H1 (cell line): ENCODE measurements around the gene ACAP2. TPM values are rescaled to one million over a fixed set of nuclear protein-coding genes. Genes with fewer than 3 reads are reported as not detected.
A peak's percentile ranks its signal among the peaks of the same experiment; 100 is the strongest.

ENCODE experiments used
- ASH2L ChIP-seq: fragments of 200-600, 300-600 bp; sonication (generic); IDR thresholded peaks from one replicate; pipeline ENCODE4 v1.7.1; 2017; ENCODE audit warnings: low read length
- BRCA1 ChIP-seq: IDR thresholded peaks from 2 replicates; pipeline ENCODE4 v1.6.1; 2012; ENCODE audit warnings: low read depth, low read length, improper control_type of control experiment
- CBX8 ChIP-seq: fragments of 300-800, 300-1000 bp; sonication (generic); IDR thresholded peaks from 2 replicates; pipeline ENCODE4 v1.7.1; 2016; ENCODE audit warnings: low read depth, low read length, borderline replicate concordance
- CREB1 ChIP-seq: IDR thresholded peaks from 2 replicates; pipeline ENCODE4 v1.6.1; 2012; ENCODE audit warnings: inconsistent platforms
- EZH2 ChIP-seq: fragments of 200-600 bp; sonication (generic); IDR thresholded peaks from 2 replicates; pipeline ENCODE4 v1.7.1; 2012; ENCODE audit warnings: low read depth, mild to moderate bottlenecking, moderate library complexity, low read length, inconsistent platforms; ENCODE audit not compliant: severe bottlenecking
- GABPA ChIP-seq: IDR thresholded peaks from 2 replicates; pipeline ENCODE4 v1.6.1; 2011; ENCODE audit warnings: mild to moderate bottlenecking, low read length, moderate library complexity, borderline replicate concordance; ENCODE audit not compliant: insufficient read depth
- GTF2F1 ChIP-seq: IDR thresholded peaks from 2 replicates; pipeline ENCODE4 v1.6.1; 2012; ENCODE audit warnings: low read depth, low read length, improper control_type of control experiment, borderline replicate concordance
- HDAC2 ChIP-seq, 2 experiments: fragments of 300-600 bp in 1 of 2; sonication (generic) in 1 of 2; IDR thresholded peaks; 2 replicates each; pipeline ENCODE4 v1.6.1; 2011 to 2012; ENCODE audit warnings: low read depth in 2 of 2, low read length in 2 of 2, mild to moderate bottlenecking in 2 of 2, moderate library complexity in 2 of 2, borderline replicate concordance in 1 of 2, inconsistent platforms in 1 of 2
- KDM5A ChIP-seq: fragments of 200-600 bp; IDR thresholded peaks from 2 replicates; pipeline ENCODE4 v1.7.1; 2012; ENCODE audit warnings: mild to moderate bottlenecking, low read length, inconsistent platforms, mixed read lengths
- NRF1 ChIP-seq: IDR thresholded peaks from 2 replicates; pipeline ENCODE4 v1.6.1; 2011; ENCODE audit warnings: mild to moderate bottlenecking, low read depth, low read length, improper control_type of control experiment
- PHF8 ChIP-seq: fragments of 200-600 bp; sonication (generic); conservative IDR thresholded peaks from 2 replicates; pipeline ENCODE4 v1.7.1; 2012; ENCODE audit warnings: low read depth, mild to moderate bottlenecking, inconsistent platforms, low read length, moderate library complexity
- POLR2AphosphoS5 ChIP-seq: IDR thresholded peaks from 2 replicates; pipeline ENCODE4 v1.6.1; 2011; ENCODE audit warnings: low read depth, low read length
- RAD21 ChIP-seq, 2 experiments: IDR thresholded peaks in 1 of 2; conservative IDR thresholded peaks in 1 of 2; 2 replicates each; pipeline ENCODE4 v1.6.1; 2011; ENCODE audit warnings: low read depth in 2 of 2, low read length in 2 of 2, improper control_type of control experiment in 1 of 2, inconsistent platforms in 1 of 2, mild to moderate bottlenecking in 1 of 2, moderate library complexity in 1 of 2
- RNF2 ChIP-seq: fragments of 200-900, 300-1000 bp; sonication (generic); IDR thresholded peaks from 2 replicates; pipeline ENCODE4 v1.7.1; 2016; ENCODE audit warnings: borderline replicate concordance, low read depth, mild to moderate bottlenecking, antibody characterized with exemption, low read length; ENCODE audit not compliant: poor library complexity, severe bottlenecking; ENCODE audit errors: missing control alignments
- SP1 ChIP-seq: IDR thresholded peaks from 2 replicates; pipeline ENCODE4 v1.6.1; 2011; ENCODE audit warnings: low read depth, low read length
- SP4 ChIP-seq: IDR thresholded peaks from 2 replicates; pipeline ENCODE4 v1.6.1; 2012; ENCODE audit warnings: low read length, inconsistent platforms
- SRF ChIP-seq: IDR thresholded peaks from 2 replicates; pipeline ENCODE4 v1.6.1; 2011; ENCODE audit warnings: mild to moderate bottlenecking, low read depth, low read length, moderate library complexity
- TCF12 ChIP-seq: IDR thresholded peaks from 2 replicates; pipeline ENCODE4 v1.6.1; 2011; ENCODE audit warnings: low read depth, mild to moderate bottlenecking, low read length
- TEAD4 ChIP-seq: IDR thresholded peaks from 2 replicates; pipeline ENCODE4 v1.6.1; 2012; ENCODE audit warnings: low read depth, low read length, inconsistent platforms, mixed read lengths
- ZNF274 ChIP-seq: IDR thresholded peaks from 2 replicates; pipeline ENCODE4 v1.7.0; 2012; ENCODE audit warnings: low read length, borderline replicate concordance; ENCODE audit errors: extremely low read depth
- polyA plus RNA-seq, 7 experiments: library from polyadenylated mRNA; depleted of rRNA in 3 of 7; stranded (reverse) in 5 of 7; unstranded in 2 of 7; fragments of >200 nt in 5 of 7; fragments of 200-250 nt in 2 of 7; gene quantifications; 1 replicate in 5 of 7; 2 replicates in 1 of 7; 4 replicates in 1 of 7; pipeline versions ENCODE4 v1.2.1 to v1.2.3, GENCODE V29; 2011 to 2013; ENCODE audit warnings: missing spikeins in 2 of 7, mixed read lengths in 2 of 7
- total RNA-seq: library from RNA; stranded (reverse); fragmentation: NEBNext Ultra II Directional; extraction: Animal tissue kit (Norgen Biotek cat#: 25700); gene quantifications from 2 replicates; pipeline ENCODE4 v1.2.1, GENCODE V29; 2021
- TF ChIP-seq, protein P1 (sequence below): IDR thresholded peaks from 2 replicates; pipeline ENCODE4 v1.6.1; 2012; ENCODE audit warnings: inconsistent platforms
- TF ChIP-seq, protein P2 (sequence below): IDR thresholded peaks from 2 replicates; pipeline ENCODE4 v1.6.1; 2012; ENCODE audit warnings: low read length, inconsistent platforms

The ACAP2 gene
- total and polyA plus RNA-seq, 2 of the 8 experiments (the other 6 are each of a cell fraction or from before 2014, with no cell fraction given) = 7.7 to 37.3 TPM

DNA sequence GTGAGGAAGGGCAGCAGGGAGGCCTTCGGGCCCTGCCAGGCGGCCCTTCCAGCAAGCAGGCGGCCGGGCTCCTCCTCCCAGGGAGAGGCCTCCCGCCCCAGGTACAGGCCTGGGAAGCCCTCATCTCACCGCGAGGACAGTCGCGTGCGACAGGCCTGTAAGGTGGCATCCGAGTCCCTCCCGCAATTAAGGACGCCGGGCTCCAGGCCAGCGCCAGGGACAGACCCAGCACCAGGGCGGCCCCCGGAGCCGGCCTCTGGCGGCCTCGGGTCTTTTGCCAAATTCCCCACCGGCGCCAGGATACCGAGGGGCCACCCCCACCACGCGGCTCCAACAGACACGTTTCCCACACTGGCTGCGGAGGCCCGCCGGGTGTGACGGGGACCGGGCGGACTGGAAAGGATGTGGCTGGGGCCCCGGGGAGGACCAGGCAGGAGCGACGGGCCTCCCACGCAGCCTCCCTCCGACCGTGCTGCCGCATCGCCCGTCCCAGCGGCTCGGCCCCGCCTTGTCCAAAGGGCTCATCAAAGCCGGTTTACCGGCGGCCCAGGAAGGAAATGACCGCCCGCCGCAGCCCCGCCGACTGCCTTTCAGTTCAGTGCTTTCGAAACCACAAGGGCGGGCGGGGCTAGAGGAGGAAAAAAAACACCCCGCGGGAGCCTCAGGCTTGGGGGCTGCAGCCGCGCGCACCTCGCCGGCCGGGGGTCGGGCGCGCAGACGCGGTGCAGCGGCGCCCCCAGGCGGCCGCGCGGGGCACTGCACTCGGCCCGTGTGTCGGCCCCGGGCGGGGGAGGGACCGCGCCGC, 183.1 kb downstream of the ACAP2 start (continued):
- no peak for TF ChIP-seq ASH2L
- no peak for TF ChIP-seq CREB1
- TF ChIP-seq SP4 = no peak
- TF ChIP-seq SRF = no peak
- TF ChIP-seq RAD21 (IDR thresholded peaks at IDR 0.05 in 1 of 2, conservative IDR thresholded peaks at IDR 0.05 in 1 of 2; ENCODE audit: low read depth in 2 of 2, low read length in 2 of 2) = peak; percentile 49 to 89
- TF ChIP-seq, protein P1, sequence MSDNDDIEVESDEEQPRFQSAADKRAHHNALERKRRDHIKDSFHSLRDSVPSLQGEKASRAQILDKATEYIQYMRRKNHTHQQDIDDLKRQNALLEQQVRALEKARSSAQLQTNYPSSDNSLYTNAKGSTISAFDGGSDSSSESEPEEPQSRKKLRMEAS = peak; percentile 29
- TF ChIP-seq GABPA = no peak
- TF ChIP-seq, protein P2, sequence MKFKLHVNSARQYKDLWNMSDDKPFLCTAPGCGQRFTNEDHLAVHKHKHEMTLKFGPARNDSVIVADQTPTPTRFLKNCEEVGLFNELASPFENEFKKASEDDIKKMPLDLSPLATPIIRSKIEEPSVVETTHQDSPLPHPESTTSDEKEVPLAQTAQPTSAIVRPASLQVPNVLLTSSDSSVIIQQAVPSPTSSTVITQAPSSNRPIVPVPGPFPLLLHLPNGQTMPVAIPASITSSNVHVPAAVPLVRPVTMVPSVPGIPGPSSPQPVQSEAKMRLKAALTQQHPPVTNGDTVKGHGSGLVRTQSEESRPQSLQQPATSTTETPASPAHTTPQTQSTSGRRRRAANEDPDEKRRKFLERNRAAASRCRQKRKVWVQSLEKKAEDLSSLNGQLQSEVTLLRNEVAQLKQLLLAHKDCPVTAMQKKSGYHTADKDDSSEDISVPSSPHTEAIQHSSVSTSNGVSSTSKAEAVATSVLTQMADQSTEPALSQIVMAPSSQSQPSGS = no peak
- no peak for TF ChIP-seq ZNF274
- TF ChIP-seq BRCA1 = no peak
- TF ChIP-seq NRF1 = no peak
- no peak for TF ChIP-seq SP1
- 0 out of 2 replicates have a peak, but pooled peaks have one; percentile 14 for TF ChIP-seq PHF8
- TF ChIP-seq GTF2F1 = no peak
- no peak for TF ChIP-seq POLR2AphosphoS5
- no peak for TF ChIP-seq KDM5A
- TF ChIP-seq EZH2 = no peak
- no peak for TF ChIP-seq TEAD4
- TF ChIP-seq TCF12 = no peak
- no peak for TF ChIP-seq RNF2
- no peak for TF ChIP-seq CBX8
- no peak for TF ChIP-seq HDAC2 (IDR thresholded peaks at IDR 0.05; ENCODE audit: borderline replicate concordance in 1 of 2, low read depth in 2 of 2, low read length in 2 of 2)
